Testis (tissue), 3 donors: Measurements from ENCODE around the gene ZNF219. TPM values are rescaled to one million over a fixed set of nuclear protein-coding genes. Genes with fewer than 3 reads are reported as not detected.
A peak's percentile ranks its signal among the peaks of the same experiment; 100 is the strongest.

Experiments used
- DNase-seq: peaks from one replicate; pipeline ENCODE4 v3.0.0-alpha.2; 2019
- H3K27ac ChIP-seq, 2 donors: fragments of 200-600 bp; sonication (generic); one replicate each; pipeline ENCODE4 v1.5.1; 2019
- H3K27me3 ChIP-seq: fragments of 200-600 bp; sonication (generic); one replicate; pipeline ENCODE4 v1.5.1; 2019
- H3K36me3 ChIP-seq: fragments of 200-600 bp; sonication (generic); one replicate; pipeline ENCODE4 v1.5.1; 2017; ENCODE audit warnings: low read depth; ENCODE audit errors: missing control alignments
- H3K4me1 ChIP-seq: fragments of 200-600 bp; sonication (generic); one replicate; pipeline ENCODE4 v1.5.1; 2019
- H3K4me3 ChIP-seq, 2 donors: fragments of 200-600 bp; sonication (generic); one replicate each; pipeline ENCODE4 v1.5.1; 2017 to 2019
- H3K9me3 ChIP-seq: fragments of 200-600 bp; sonication (generic); one replicate; pipeline ENCODE4 v1.5.1; 2017
- POLR2A ChIP-seq: fragments of 450-650 bp; IDR thresholded peaks from one replicate; pipeline ENCODE4 v1.6.1; 2017; ENCODE audit warnings: antibody characterized with exemption, mild to moderate bottlenecking, moderate library complexity
- WGBS, 2 donors: methylation state at CpG; one replicate each; pipeline ENCODE4 v1.1.5; 2018; 5-methylcytosine and 5-hydroxymethylcytosine counted together
- intact Hi-C: fragments of 100-400 bp; cut with DNase I; formaldehyde crosslinking; loops from one replicate; pipeline ENCODE4 v1.15.1; 2023; ENCODE audit warnings: low total_unique reads
- polyA plus RNA-seq: library from polyadenylated mRNA; stranded (reverse); fragments of 350-450 nt; fragmentation: Illumina TruSeq; extraction: RNeasy Lipid Tissue Mini Kit (QIAGEN cat#74804); gene quantifications from one replicate; pipeline ENCODE4 v1.2.3, GENCODE V29; 2014; ENCODE audit warnings: low read depth, low replicate concordance; ENCODE audit not compliant: insufficient read depth
- total RNA-seq, 2 donors: library from RNA; depleted of rRNA; stranded (reverse); fragments of >200 nt; gene quantifications; one replicate each; pipeline ENCODE4 v1.2.3, GENCODE V29; 2016
- TF ChIP-seq, protein P1 (sequence below), 3 experiments: fragments of 450-650 bp in 2 of 3; fragments of 200-600 bp in 1 of 3; sonication (generic) in 1 of 3; IDR thresholded peaks; one replicate each; pipeline ENCODE4 v1.5.1; 2016 to 2019; ENCODE audit warnings: antibody characterized with exemption in 3 of 3, mild to moderate bottlenecking in 2 of 3, moderate library complexity in 1 of 3

The ZNF219 gene
- total and polyA plus RNA-seq, 3 donors from 2014 or later, result 17.7 to 64.8 (median 42.8) TPM

- Histone ChIP-seq H3K4me1 (peaks cover 25% of the 10 kb centered on the region), H3K27ac (peak overlapping the region; percentile 97 to 98), H3K9me3 (no peaks in the 10 kb centered on the region), H3K4me3 (peak overlapping the region; percentile 64 to 89), H3K27me3 (no peaks in the 10 kb centered on the region), H3K36me3 (no peaks in the 10 kb centered on the region)
- TF ChIP-seq, protein P1, sequence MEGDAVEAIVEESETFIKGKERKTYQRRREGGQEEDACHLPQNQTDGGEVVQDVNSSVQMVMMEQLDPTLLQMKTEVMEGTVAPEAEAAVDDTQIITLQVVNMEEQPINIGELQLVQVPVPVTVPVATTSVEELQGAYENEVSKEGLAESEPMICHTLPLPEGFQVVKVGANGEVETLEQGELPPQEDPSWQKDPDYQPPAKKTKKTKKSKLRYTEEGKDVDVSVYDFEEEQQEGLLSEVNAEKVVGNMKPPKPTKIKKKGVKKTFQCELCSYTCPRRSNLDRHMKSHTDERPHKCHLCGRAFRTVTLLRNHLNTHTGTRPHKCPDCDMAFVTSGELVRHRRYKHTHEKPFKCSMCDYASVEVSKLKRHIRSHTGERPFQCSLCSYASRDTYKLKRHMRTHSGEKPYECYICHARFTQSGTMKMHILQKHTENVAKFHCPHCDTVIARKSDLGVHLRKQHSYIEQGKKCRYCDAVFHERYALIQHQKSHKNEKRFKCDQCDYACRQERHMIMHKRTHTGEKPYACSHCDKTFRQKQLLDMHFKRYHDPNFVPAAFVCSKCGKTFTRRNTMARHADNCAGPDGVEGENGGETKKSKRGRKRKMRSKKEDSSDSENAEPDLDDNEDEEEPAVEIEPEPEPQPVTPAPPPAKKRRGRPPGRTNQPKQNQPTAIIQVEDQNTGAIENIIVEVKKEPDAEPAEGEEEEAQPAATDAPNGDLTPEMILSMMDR (IDR thresholded peaks at IDR 0.05), result peak; percentile 85 to 95 (median 90)
- TF ChIP-seq POLR2A, result no peak
- DNase-seq, result peak; percentile 87
- 4 to 5% methylated on average over 6 to 8 of the region's 8 CpGs for WGBS, 2 donors
- intact Hi-C loops, result loop anchor here (2.0 kb wide), 1 partner anchor 36 kb away; no protein-coding TSS in a partner anchor
Observed at GRCh38 chr14:21104448-21105060, 6.1 kb upstream of the ZNF219 start.

- Histone ChIP-seq H3K27ac (peak overlapping the region; percentile 97 to 98), H3K9me3 (no peaks in the 10 kb centered on the region)
Observed at GRCh38 chr14:21103710-21104447, 5.4 kb upstream of the ZNF219 start.

DNA sequence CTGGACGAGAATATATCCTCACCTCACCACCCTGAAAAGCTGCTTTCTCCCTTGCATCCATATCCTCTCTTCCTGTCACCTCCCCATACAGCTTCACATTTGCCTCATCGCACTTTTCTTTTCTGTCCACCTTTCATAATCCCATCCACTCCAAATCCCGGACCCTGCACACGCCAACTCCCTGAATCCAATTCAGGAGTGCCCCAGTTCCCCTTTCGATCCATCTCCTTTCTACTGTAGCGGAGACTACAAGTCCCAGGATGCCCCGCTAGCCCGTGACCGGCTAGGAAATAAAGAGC lies 4.9 kb upstream of the ZNF219 start:
- no peaks in the 10 kb centered on the region for H3K36me3 ChIP-seq
- no peaks in the 10 kb centered on the region for H3K27me3 ChIP-seq
- H3K27ac ChIP-seq, result peak overlapping the region; percentile 97 to 98
- WGBS, 2 donors, result 1% methylated on average over 9 of the region's 9 CpGs
- H3K4me1 ChIP-seq, result peaks cover 31% of the 10 kb centered on the region
- TF ChIP-seq, protein P1 (IDR thresholded peaks at IDR 0.05), result no peak
- no peak for TF ChIP-seq POLR2A
- intact Hi-C loops, result no loop called here
- no peak for DNase-seq
- no peaks in the 10 kb centered on the region for H3K9me3 ChIP-seq
- H3K4me3 ChIP-seq, result peak overlapping the region; percentile 64 to 89

More at GRCh38 chr14:21103710-21104447, 5.4 kb upstream of the ZNF219 start:
- Histone ChIP-seq H3K36me3 (no peaks in the 10 kb centered on the region), H3K4me3 (peak overlapping the region; percentile 64 to 89), H3K27me3 (no peaks in the 10 kb centered on the region), H3K4me1 (peaks cover 31% of the 10 kb centered on the region)
- TF ChIP-seq, protein P1 (IDR thresholded peaks at IDR 0.05), result peak; percentile 69 to 89 (median 88)
- peak; percentile 73 for TF ChIP-seq POLR2A
- intact Hi-C loops, result loop anchor here (2.0 kb wide), 1 partner anchor 35 kb away; no protein-coding TSS in a partner anchor
- peak; percentile 98 for DNase-seq
- 0% methylated on average over 17 to 61 of the region's 62 CpGs for WGBS, 2 donors

DNA sequence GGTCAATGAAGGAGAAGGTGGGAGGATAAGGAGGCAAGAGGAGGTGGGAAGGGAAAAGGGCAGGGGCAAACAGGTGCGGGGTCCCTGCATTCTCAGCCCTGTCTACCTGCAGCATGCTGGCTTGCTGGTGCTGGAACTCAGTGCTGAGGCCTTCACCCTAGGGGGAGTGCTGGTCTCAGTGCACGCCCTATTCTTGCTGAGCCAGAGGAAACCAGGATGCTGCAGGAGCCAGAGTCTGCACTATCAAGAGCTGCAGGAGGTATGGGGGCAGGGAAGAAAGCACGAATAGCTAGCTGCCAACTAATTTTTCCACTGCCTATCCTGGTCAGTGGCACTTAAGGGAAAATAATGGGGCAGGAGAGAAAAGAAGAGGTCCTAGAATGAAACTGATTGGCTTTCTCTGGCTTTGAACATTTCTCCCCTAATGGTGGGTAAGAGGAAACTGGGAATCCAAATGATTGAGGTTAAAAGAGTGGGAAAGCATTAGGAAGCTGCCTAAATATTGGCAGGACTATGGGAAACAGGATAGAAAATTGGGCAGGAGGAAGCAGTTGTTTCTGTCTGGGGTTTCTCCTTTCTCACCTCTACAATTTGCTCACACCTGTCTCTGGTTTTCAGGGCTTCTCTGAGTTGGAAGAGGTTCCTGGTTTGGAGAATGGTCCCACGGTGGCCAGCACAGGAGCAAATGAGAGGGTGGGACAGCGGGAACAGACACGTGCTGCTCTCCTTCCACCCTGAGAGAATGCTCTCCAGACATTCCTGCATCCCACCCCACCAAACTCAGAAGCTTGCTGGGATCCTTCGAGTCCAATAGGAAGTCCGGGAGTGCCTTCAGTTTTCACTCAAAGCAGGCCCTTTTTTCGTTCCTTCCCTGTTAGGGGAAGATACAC lies 4.3 kb upstream of the ZNF219 start:
- peaks cover 32% of the 10 kb centered on the region for H3K4me1 ChIP-seq
- H3K4me3 ChIP-seq, result no peak overlapping the region
- TF ChIP-seq, protein P1 (IDR thresholded peaks at IDR 0.05), result no peak
- TF ChIP-seq POLR2A, result no peak
- H3K27ac ChIP-seq, result peak overlapping the region; percentile 97 to 98
- no peaks in the 10 kb centered on the region for H3K36me3 ChIP-seq
- no peaks in the 10 kb centered on the region for H3K9me3 ChIP-seq
- 13 to 24% methylated on average over 9 of the region's 9 CpGs for WGBS, 2 donors
- intact Hi-C loops, result no loop called here
- no peaks in the 10 kb centered on the region for H3K27me3 ChIP-seq
- peak; percentile 39 for DNase-seq
